GM18520 (cell line): Measurements from ENCODE around the gene SKIC8.
"Not testable (repeated sequence)": the region's sequence is repeated elsewhere in the genome, so short reads cannot be mapped to it uniquely, and the experiment has no call there.

Experiments
- ATAC-seq: cut with Tn5 transposase; IDR thresholded peaks from one replicate; pipeline ENCODE4 v1.9.1; 2021; ENCODE audit not compliant: unreplicated experiment

Gene SKIC8

DNA sequence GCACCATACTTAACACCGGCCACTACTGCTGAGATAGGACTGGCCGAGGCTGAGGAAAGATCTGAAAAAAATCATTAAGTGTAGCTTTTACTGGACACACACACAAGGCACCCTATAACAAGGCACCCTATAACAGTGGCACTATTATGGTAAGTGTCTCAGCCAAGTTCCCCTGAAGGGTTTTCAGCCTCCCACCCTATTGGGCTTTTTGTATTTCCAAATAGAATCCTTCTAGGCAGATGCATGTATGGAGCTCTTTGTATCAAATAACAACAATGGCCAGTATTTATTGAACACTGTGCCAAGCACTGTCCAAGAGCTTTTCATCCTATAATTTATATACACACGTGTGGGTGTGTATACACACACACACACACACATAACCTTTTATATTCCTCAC lies 41.7 kb downstream of the SKIC8 start:
- ATAC-seq, result no peak

DNA sequence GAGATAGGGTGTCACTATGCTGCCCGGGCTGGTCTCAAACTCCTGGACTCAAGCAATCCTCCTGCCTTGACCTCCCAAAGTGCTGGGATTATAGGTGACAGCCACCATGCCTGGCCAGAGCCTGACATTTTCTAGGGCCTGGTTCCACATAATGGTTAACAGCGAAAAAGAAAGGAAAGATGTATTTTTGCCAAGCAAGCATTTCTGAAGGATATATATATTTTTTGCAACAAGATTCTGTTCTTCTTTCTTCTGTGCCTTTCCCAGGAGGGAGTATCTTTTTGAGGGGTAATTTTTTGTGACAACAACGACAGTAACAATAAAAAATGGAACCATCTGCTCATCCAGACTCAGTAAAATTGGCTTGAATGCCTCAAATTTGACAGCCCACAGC lies 43.4 kb downstream of the SKIC8 start:
- no peak for ATAC-seq

DNA sequence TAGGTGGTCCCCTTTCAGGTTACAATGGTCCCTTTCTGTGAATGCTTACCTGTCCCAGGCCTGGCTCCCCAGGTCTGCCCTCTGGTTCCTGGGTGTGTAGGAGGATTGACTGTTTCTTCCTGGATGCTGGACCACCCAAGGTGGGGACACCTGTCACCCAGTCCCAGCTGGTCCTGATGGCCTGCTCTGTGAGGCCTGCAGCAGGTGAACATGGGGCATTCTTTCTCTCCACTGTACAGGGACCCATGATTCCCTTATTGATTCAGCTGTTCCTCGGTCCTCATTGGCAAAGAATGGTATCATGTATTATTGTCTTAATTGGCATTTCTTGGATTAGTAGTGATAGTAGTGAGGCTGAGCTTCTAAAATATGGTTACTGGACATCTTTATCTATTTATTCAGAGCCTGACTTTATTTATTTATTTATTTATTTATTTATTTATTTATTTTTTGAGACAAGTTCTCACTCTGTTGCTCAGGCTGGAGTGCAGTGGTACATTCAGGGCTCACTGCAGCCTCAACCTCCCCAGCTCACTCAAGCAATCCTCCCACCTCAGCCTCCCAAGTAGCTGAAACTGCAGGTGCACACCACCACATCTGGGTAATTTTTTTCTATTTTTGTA lies 43.9 kb downstream of the SKIC8 start:
- no peak for ATAC-seq

DNA sequence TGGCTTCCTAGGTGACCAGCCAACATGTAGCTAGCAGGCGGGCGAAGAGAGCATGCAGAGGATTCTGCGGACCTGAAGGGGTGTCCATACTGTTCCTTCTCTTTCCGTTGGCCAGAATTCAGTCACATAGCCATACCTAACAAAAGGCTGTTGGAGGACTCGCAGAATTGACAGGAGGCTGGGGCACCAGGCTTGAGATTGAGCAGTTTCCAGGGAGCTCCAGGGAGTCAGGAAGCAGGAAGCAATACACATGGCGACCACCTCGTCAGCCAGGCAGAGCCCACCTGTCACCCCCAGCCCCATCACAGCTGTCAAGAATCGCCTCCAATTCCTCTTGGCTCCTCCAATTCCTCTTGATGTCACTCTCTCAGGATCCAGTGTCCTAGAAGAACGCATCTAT lies 48.3 kb downstream of the SKIC8 start:
- ATAC-seq, result no peak

DNA sequence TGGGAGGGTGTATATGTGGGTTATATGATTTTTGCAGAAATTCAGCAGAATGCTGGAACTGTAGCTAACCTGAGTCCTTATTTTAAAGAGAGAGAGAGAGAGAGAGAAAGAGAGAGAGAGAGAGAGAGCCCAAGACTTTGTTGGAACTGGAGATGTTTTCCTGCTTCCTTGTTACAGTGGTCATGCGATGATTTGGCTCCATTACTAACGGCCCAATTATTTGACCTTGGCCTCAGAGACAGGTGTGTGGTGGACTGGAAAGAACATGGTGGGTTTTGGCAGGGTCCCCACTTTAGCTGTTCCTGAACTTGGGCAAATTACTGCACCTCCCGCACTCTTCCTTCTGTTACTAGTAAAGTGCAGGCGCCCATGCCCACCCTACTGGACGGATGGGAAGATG lies 50.3 kb downstream of the SKIC8 start:
- no peak for ATAC-seq

DNA sequence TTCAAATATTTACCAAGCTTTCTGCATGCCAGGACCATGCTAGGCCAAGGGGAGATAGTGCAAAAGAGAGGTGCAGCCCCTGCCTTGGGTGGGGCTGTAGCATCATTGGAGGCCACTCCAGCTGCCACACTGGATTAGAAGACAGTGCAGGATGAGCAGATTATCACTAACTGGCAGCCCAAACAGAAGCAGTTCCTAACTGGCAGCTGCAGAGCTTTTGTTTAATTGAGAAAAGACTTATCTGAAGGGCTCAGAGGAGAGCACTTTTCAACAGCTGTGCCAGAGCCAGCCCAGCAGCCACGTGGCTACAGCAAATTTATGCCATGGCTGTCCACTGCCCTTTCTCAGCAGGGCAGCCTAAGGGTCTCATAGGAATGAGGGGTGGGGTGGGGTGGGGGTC lies 51.5 kb downstream of the SKIC8 start:
- ATAC-seq, result no peak

DNA sequence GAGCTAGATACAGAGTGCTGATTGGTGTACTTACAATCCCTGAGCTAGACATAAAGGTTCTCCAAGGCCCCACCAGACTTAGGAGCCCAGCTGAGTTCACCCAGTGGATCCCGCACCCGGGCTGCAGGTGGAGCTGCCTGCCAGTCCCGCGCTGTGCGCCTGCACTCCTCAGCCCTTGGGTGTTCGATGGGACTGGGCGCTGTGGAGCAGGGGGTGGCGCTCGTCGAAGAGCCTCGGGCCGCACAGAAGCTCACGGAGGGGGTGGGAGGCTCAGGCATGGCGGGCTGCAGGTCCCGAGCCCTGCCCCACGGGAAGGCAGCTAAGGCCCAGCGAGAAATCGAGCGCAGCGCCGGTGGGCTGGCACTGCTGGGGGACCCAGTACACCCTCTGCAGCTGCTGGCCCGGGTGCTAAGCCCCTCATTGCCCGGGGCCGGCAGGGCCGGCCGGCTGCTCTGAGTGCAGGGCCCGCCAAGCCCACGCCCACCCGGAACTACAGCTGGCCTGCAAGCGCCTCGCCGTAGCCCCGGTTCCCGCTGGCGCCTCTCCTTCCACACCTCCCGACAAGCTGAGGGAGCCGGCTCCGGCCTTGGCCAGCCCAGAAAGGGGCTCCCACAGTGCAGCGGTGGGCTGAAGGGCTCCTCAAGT lies 53.3 kb downstream of the SKIC8 start:
- ATAC-seq, result not testable (repeated sequence)

DNA sequence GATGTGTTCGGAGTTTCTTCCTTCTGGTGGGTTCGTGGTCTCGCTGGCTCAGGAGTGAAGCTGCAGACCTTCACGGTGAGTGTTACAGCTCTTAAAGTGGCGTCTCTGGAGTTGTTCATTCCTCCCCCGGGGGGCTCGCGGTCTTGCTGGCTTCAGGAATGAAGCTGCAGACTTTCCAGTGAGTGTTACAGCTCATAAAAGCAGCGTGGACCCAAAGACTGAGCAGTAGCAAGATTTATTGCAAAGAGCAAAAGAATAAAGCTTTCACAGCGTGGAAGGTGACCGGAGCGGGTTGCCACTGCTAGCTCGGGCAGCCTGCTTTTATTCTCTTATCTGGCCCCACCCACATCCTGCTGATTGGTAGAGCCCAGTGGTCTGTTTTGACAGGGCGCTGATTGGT lies 54.0 kb downstream of the SKIC8 start:
- ATAC-seq, result not testable (repeated sequence)

DNA sequence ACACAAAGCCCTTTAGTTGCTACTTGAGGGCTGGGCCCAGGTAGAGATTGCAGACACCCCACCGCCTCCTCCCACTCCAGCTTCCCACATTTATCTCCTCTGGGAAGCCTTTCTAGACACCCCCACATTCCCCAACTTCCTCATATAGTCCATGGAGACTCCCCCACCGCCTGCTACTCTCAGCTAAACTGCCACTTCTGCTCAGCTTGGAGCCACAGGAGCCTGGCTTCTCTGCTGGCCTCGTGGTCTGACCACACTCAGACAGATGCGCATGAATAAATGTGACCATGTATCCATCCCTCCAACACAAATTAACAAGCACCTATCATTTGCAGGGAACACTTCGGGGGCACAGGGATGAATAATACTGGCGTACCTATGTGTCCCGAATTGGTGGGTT lies 54.5 kb downstream of the SKIC8 start:
- no peak for ATAC-seq

DNA sequence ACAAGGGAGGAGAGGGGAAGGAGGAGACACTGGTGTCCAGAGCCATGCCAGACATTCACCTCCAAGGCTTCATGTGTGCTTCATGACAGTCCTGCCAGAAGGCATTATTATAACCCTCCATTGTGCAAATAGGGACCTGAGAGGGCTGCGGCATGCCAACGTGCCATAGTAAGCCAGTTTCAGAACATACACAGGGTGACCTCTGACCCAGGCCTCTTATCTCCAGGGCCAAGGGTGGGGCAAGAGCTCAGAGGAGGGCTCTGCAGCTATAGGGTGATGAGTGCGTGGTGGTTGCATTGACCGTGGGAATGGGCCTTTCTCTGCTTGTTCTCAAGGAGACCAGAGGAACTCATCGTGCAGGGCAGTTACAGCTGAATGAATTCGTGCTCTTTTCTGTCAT lies 55.3 kb downstream of the SKIC8 start:
- ATAC-seq, result no peak

DNA sequence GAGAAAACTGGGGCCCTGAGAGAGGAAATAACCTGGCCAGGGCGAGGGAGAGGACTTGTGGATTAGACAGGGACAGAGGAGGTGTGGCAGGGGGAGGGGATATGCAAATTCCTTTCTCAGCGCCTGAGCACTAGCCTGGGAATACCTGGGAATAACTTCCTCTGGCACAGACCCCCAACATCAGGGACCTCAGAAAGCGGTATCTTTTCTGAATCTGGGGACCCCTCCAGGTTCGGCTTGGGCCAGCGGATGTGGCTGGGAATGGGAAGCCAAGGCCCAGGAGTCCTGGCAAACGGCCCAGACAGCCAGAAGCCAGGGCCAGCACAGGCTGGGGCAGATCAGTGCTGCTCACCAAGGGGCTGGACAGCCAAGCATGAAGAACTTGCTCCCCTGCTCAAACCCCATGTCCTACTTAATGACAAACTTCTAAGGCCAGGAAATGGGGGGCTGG lies 55.9 kb downstream of the SKIC8 start:
- no peak for ATAC-seq

DNA sequence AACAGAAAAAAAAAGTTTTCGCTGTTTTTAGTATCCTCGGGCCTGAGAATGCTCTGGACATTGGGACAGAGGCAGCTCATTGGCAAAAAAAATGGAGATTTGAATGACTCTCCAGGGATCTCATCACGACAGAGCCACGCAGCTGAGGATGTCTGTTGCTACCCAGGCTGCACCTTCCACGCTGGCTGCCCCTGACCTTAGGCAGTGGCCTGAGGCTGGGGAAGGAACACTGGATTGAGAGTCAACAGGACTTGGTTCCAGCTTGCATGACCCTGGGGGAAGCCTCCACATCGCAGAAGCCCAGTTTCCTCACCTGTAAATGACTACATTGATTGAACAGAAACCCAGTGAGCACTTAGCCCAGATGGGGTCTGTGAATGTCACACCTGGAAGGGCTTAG lies 56.4 kb downstream of the SKIC8 start:
- no peak for ATAC-seq

DNA sequence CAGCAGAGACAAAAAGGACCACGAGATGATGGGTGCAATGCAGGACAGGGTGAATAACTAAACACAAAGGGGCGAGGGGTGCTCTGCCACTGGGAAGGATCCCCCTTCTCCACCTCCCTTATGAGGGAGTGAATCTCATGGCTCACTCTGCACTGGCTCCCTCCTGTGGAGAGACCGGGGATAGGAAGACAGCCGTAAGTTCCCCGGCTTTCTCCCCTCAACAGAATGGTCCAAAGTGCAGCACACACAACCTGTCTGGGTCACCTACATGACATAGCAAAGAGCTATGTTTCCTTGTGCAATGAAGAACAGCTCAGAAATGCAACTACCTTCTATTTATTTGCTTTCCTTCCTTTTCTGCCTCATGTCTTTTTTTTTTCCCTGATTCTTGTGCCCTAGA lies 57.3 kb downstream of the SKIC8 start:
- ATAC-seq, result no peak

DNA sequence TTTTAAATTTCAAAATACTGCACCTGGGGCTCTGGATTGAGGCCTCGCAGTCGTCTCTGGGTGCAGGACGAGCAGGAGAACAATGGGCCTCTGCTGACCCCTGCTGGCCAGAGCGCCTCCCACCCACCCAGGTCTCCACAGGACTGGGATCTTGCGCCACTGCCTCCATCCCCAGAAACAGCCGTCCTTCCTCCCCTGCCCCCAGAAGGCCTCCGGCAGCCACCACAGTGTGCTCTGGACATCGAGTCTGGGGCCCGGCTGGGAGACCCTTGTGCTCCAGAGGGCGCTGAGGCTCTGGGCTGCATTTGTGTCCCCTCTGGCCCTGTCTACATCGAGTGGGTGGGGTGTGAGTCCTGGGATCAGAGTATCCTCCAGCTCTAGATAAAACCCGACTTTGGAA lies 58.4 kb downstream of the SKIC8 start:
- no peak for ATAC-seq

DNA sequence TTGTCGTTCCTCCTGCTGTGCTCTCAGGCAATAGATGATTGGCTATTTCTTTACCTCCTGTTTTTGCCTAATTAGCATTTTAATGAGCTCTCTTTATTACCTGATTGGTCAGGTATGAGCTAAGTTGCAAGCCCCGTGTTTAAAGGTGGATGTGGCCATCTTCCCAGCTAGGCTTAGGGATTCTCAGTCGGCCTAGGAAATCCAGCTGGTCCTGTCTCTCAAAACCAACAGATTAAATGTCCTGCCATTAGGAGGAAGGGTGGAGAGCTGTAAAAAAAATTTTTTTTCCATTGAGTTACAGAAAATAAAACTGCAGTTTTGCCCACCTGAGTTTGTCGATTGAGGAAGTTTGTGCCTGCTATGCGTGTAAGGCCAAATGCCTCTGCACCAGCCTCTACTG lies 59.6 kb downstream of the SKIC8 start:
- no peak for ATAC-seq

DNA sequence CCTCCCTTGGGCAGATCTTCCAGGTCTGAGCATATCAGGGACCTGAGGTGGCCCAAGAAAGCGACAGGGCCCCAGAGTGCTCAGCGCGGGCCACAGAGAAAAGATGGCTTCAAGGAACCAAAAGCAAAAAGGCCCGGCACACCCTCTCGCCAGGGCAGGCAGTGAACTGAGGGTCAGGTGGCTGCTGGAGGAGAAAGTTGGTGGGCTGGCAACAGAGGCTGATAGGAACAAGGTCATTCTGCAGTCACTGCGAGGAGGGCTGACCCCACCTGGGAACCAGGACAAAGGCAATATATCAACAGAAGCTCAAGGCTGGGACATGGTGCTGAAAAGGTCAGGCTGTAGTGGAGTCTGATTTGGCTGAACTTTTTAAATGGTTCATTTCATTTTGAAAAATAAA lies 62.3 kb downstream of the SKIC8 start:
- no peak for ATAC-seq

DNA sequence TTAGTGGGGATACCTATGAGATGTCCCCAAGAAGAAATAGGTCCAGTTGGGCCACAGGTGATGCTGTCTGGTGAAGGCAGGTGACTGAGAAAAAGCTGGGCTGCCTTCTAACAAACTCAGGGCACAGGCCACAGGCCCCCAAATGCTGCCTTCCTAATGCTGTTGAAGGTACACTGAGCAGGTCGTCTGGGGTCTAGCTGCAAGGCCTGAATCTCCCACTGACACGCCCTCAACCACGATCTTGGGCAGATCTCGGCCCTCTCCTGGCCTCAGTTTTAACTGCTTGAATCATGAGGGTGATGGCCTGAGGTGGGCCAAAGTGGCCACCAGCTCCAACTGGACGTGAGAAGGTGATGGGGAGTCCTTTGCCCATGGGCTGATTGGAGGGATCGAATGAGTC lies 62.9 kb downstream of the SKIC8 start:
- no peak for ATAC-seq

DNA sequence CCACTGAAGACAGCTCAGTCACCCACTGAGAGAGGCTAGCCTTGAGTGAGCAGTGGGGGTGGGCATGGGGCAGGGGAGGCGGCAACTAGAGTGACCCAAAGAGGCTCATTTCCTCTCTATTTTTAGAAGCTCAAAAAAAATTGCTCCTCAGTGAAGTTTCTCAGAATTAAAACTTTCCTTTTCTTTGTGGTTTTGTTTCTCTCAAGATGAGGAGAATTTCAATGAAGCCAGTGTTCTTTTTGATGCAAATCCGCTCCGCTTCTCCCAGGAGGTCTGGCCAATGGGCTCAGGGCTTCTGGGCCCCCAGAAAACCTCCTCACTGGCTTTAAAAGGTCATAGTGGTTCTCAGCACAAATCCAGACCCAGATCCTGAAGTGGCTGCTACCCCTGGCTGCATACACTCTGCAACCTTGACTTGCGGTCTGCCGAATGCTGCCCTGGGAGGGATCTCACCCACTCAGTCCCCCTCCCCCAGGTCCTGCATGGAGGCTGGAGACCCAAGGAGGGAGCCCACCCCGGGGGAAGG lies 64.8 kb downstream of the SKIC8 start, which contains the start of gene ACSBG1:
Gene ACSBG1, minus strand, starts transcription at position 51 of the 526 bp plus-strand sequence. CDS start 64 bp downstream, outside the sequence.
- no peak for ATAC-seq

DNA sequence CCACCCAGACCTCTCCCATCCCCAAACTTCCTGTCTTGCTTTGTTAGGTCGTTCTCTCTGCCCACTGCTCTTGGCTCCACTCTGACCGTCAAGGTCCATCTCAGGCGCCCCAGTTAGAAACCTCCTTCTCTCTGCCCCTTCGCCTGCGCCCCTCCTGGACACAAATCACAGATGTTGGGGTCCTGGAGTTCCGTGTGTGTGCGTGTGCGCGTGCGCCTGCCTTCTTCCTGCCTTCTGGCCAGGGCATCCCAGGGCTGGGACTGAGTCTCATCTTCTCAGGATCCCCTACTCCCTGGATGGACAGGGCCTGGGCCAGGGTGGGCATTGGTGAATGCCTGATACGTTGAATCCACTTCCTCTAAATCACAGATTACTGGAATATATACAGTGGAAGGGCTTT lies 65.9 kb downstream of the SKIC8 start:
- ATAC-seq, result no peak
